Keratinocyte (primary cell): Measurements from ENCODE around the gene SYNDIG1. TPM values are rescaled to one million over a fixed set of nuclear protein-coding genes. Genes with fewer than 3 reads are reported as not detected.

Experiments used
- DNase-seq: peaks from one replicate; pipeline ENCODE4 v3.0.0-alpha.2; 2011; ENCODE audit warnings: low read depth, missing footprints, low spot score
- FAIRE-seq: peaks from 2 replicates; lab custom pipeline; 2011; peaks lifted over from hg19 to GRCh38; lab: Jason Lieb, UNC
- H2AFZ ChIP-seq: 2 replicates; pipeline ENCODE4 v1.6.0; 2012; ENCODE audit warnings: low read length, control low read depth, inconsistent platforms; ENCODE audit not compliant: control insufficient read depth
- H3K27ac ChIP-seq: 2 replicates; pipeline ENCODE4 v1.5.1; 2011; ENCODE audit warnings: low read length; ENCODE audit not compliant: control insufficient read depth, insufficient read depth
- H3K27me3 ChIP-seq: 3 replicates; pipeline ENCODE4 v1.6.0; 2011; ENCODE audit warnings: low read length; ENCODE audit not compliant: control insufficient read depth, insufficient read depth; ENCODE audit errors: extremely low read depth
- H3K36me3 ChIP-seq, 2 experiments: 2 replicates in 1 of 2; 3 replicates in 1 of 2; pipeline ENCODE4 v1.5.1; 2011; ENCODE audit warnings: low read length in 2 of 2, mild to moderate bottlenecking in 1 of 2; ENCODE audit not compliant: control insufficient read depth in 2 of 2, insufficient read depth in 2 of 2; ENCODE audit errors: extremely low read depth in 1 of 2
- H3K4me1 ChIP-seq: 3 replicates; pipeline ENCODE4 v1.5.1; 2011; ENCODE audit warnings: low read length; ENCODE audit not compliant: control insufficient read depth, insufficient read depth; ENCODE audit errors: extremely low read depth
- H3K4me2 ChIP-seq: 3 replicates; pipeline ENCODE4 v1.6.0; 2011; ENCODE audit warnings: low read depth, low read length; ENCODE audit not compliant: control insufficient read depth, insufficient read depth; ENCODE audit errors: extremely low read depth
- H3K4me3 ChIP-seq, 3 experiments: fragments of 200-600 bp in 1 of 3; sonication (generic) in 1 of 3; 2 replicates in 2 of 3; 3 replicates in 1 of 3; pipeline ENCODE4 v1.5.1; 2011 to 2016; ENCODE audit warnings: low read length in 3 of 3, mild to moderate bottlenecking in 3 of 3, control low read depth in 2 of 3, inconsistent platforms in 1 of 3, low read depth in 1 of 3, mixed read lengths in 1 of 3, mixed run types in 1 of 3, moderate library complexity in 1 of 3; ENCODE audit not compliant: control insufficient read depth in 2 of 3, insufficient read depth in 2 of 3; ENCODE audit errors: extremely low read depth in 1 of 3
- H3K79me2 ChIP-seq: 2 replicates; pipeline ENCODE4 v1.6.0; 2012; ENCODE audit warnings: low read length; ENCODE audit not compliant: control insufficient read depth, insufficient read depth
- H3K9ac ChIP-seq: 3 replicates; pipeline ENCODE4 v1.6.0; 2011; ENCODE audit warnings: low read length; ENCODE audit not compliant: control insufficient read depth, insufficient read depth; ENCODE audit errors: extremely low read depth
- H3K9me1 ChIP-seq: 3 replicates; pipeline ENCODE4 v1.6.0; 2011; ENCODE audit warnings: low read length; ENCODE audit not compliant: control insufficient read depth, insufficient read depth; ENCODE audit errors: extremely low read depth
- H3K9me3 ChIP-seq: 2 replicates; pipeline ENCODE4 v1.5.1; 2012; ENCODE audit warnings: low read depth, low read length; ENCODE audit not compliant: control insufficient read depth
- H4K20me1 ChIP-seq: 3 replicates; pipeline ENCODE4 v1.6.0; 2011; ENCODE audit warnings: low read length; ENCODE audit not compliant: control insufficient read depth, insufficient read depth; ENCODE audit errors: extremely low read depth
- CTCF ChIP-seq, 3 experiments: IDR thresholded peaks in 1 of 3; conservative IDR thresholded peaks in 1 of 3; optimal IDR thresholded peaks in 1 of 3; 2 replicates in 2 of 3; 3 replicates in 1 of 3; pipeline versions ENCODE3 to v1.5.1; 2011; ENCODE audit warnings: low read length in 3 of 3, mild to moderate bottlenecking in 3 of 3, moderate library complexity in 2 of 3, control low read depth in 1 of 3, inconsistent platforms in 1 of 3; ENCODE audit not compliant: insufficient read depth in 2 of 3; ENCODE audit errors: extremely low read depth in 1 of 3
- EZH2 ChIP-seq: IDR thresholded peaks from one replicate; pipeline ENCODE4 v1.6.1; 2012; ENCODE audit warnings: inconsistent platforms, mild to moderate bottlenecking, low read length, moderate library complexity
- dilution Hi-C: fragments of 300-500 bp; cut with MboI; formaldehyde crosslinking; loops from one replicate; pipeline ENCODE4 v1.7.0; 2020; ENCODE audit warnings: low sequenced_read_pairs; ENCODE audit not compliant: extremely low pct_ligation_motif_present
- polyA plus RNA-seq, 5 experiments: library from polyadenylated mRNA; depleted of rRNA in 3 of 5; stranded (reverse) in 3 of 5; stranded (forward) in 1 of 5; unstranded in 1 of 5; fragments of >200 nt; gene quantifications; 1 replicate in 1 of 5; 2 replicates in 3 of 5; 3 replicates in 1 of 5; pipeline versions ENCODE4 v1.2.1 to v1.2.3, GENCODE V29; 2011 to 2012; ENCODE audit warnings: missing spikeins in 2 of 5, low read depth in 1 of 5, low replicate concordance in 1 of 5

The SYNDIG1 gene
- polyA plus RNA-seq, 1 donor (not counting 4 experiments of a cell fraction or from before 2014, with no cell fraction given): 0.38 TPM

GRCh38 chr20:24425523-24426135 is 43.8 kb upstream of the SYNDIG1 start:
- Histone ChIP-seq H3K4me1 (no peaks in the 10 kb centered on the region), H3K9me3 (no peaks in the 10 kb centered on the region), H3K9me1 (no peaks in the 10 kb centered on the region), H3K27me3 (no peaks in the 10 kb centered on the region), H3K79me2 (no peaks in the 10 kb centered on the region), H4K20me1 (no peaks in the 10 kb centered on the region), H2AFZ (no peak overlapping the region), H3K36me3 (no peaks in the 10 kb centered on the region), H3K4me2 (no peak overlapping the region), H3K4me3 (no peak overlapping the region), H3K9ac (no peak overlapping the region), H3K27ac (no peak overlapping the region)
- dilution Hi-C loops: no loop called here
- no peak for FAIRE-seq
- TF ChIP-seq CTCF (optimal IDR thresholded peaks at IDR 0.05 in 1 of 3, IDR thresholded peaks at IDR 0.05 in 1 of 3, conservative IDR thresholded peaks at IDR 0.05 in 1 of 3; ENCODE audit: extremely low read depth in 1 of 3, insufficient read depth in 2 of 3, low read length in 3 of 3): no peak
- no peak for TF ChIP-seq EZH2
- DNase-seq: no peak

- no peaks in the 10 kb centered on the region for H3K9me3 ChIP-seq
- no peak overlapping the region for H3K9ac ChIP-seq
- no peak overlapping the region for H2AFZ ChIP-seq
- no peaks in the 10 kb centered on the region for H4K20me1 ChIP-seq
- no peak overlapping the region for H3K27ac ChIP-seq
- no peak overlapping the region for H3K4me2 ChIP-seq
- no peaks in the 10 kb centered on the region for H3K9me1 ChIP-seq
- FAIRE-seq (no peak), DNase-seq (no peak)
- no peaks in the 10 kb centered on the region for H3K4me1 ChIP-seq
- no peaks in the 10 kb centered on the region for H3K79me2 ChIP-seq
- TF ChIP-seq CTCF (optimal IDR thresholded peaks at IDR 0.05 in 1 of 3, IDR thresholded peaks at IDR 0.05 in 1 of 3, conservative IDR thresholded peaks at IDR 0.05 in 1 of 3; ENCODE audit: extremely low read depth in 1 of 3, insufficient read depth in 2 of 3, low read length in 3 of 3) (no peak), EZH2 (no peak)
- no peaks in the 10 kb centered on the region for H3K36me3 ChIP-seq
- dilution Hi-C loops: loop anchor here (5.0 kb wide), 1 partner anchor 71 kb away; no protein-coding TSS in a partner anchor
- H3K27me3 ChIP-seq: no peaks in the 10 kb centered on the region
- no peak overlapping the region for H3K4me3 ChIP-seq
These were observed 38.0 kb upstream of the SYNDIG1 start for GRCh38 chr20:24431279-24432045.
